Right lobe of liver (tissue), 4 donors: ENCODE results near the gene ADAMTS16.

Experiments used
- CTCF ChIP-seq, 4 donors: fragments of 200-600 bp in 3 of 4; fragments of 450-650 bp in 1 of 4; IDR thresholded peaks; one replicate each; pipeline versions ENCODE4 v1.5.1 to v1.8.0; 2016 to 2022; ENCODE audit warnings: antibody characterized with exemption in 4 of 4, mild to moderate bottlenecking in 2 of 4
- POLR2A ChIP-seq: fragments of 450-650 bp; IDR thresholded peaks from one replicate; pipeline ENCODE4 v1.6.1; 2017; ENCODE audit warnings: antibody characterized with exemption, mild to moderate bottlenecking
- donor health status: DM: no; HTN: no; CAD: no.
- donor health status: DM: no; HTN: no; CAD: no.
- donor health status: DM: no; HTN: yes; CAD: no.

GRCh38 chr5:5266297-5266696, 126.2 kb downstream of the ADAMTS16 start:
- TF ChIP-seq CTCF (IDR thresholded peaks at IDR 0.05) (no peak), POLR2A (no peak)
